Measurements from ENCODE around the gene HOXA10.

Gene HOXA10

DNA sequence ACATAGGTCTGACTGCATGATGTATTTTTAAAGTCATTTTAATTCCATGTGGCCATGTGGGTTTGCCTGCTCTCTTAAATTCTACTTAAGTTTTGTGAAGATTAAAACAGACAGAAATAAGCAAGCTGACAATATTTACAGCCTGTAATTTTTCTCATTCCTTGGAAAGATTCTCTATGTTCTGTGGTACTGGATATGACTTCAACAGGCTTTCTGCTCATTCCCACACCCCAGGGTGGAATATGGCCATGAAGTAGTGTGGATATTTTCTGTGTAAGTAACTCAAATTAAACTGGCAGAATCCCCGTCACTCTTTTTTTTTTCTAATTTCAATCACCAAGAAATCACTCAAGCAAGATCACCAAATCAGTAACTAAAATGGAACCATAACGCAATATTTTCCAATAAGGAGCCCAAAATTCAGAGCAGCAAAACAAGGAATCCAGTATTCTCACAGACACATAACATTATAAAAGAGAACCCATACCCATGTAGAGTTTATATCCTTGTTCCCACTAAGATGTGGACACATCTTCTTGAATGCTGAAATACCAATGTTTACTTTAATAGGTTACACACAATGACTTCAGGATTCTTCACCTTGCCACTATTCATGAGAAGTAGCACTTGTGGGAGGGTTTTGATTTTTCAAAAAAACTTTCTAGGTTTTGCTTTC lies 36.3 kb downstream of the HOXA10 start:
- Histone ChIP-seq H3K36me3 (ENCODE audit: control insufficient read depth, insufficient read depth, low read length) (no peaks in the 10 kb centered on the region), H3K4me1 (no peaks in the 10 kb centered on the region), H3K9ac (no peak overlapping the region), H3K79me2 (no peaks in the 10 kb centered on the region), H2AFZ (no peak overlapping the region), H3K27me3 (ENCODE audit: control insufficient read depth, insufficient read depth, low read length) (no peaks in the 10 kb centered on the region), H3K4me2 (ENCODE audit: low read length) (no peak overlapping the region), H3K9me3 (ENCODE audit: control insufficient read depth, low read length) (no peaks in the 10 kb centered on the region), H3K27ac (no peak overlapping the region), H3K4me3 (ENCODE audit: low read depth, low read length) (no peak overlapping the region)
- TF ChIP-seq, protein P1, sequence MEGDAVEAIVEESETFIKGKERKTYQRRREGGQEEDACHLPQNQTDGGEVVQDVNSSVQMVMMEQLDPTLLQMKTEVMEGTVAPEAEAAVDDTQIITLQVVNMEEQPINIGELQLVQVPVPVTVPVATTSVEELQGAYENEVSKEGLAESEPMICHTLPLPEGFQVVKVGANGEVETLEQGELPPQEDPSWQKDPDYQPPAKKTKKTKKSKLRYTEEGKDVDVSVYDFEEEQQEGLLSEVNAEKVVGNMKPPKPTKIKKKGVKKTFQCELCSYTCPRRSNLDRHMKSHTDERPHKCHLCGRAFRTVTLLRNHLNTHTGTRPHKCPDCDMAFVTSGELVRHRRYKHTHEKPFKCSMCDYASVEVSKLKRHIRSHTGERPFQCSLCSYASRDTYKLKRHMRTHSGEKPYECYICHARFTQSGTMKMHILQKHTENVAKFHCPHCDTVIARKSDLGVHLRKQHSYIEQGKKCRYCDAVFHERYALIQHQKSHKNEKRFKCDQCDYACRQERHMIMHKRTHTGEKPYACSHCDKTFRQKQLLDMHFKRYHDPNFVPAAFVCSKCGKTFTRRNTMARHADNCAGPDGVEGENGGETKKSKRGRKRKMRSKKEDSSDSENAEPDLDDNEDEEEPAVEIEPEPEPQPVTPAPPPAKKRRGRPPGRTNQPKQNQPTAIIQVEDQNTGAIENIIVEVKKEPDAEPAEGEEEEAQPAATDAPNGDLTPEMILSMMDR (IDR thresholded peaks at IDR 0.05): no peak

GRCh38 chr7:27134392-27134791 lies 39.7 kb downstream of the HOXA10 start:
- H3K36me3 ChIP-seq (ENCODE audit: control insufficient read depth, insufficient read depth, low read length): no peaks in the 10 kb centered on the region
- H3K4me1 ChIP-seq: no peaks in the 10 kb centered on the region
- no peak overlapping the region for H2AFZ ChIP-seq
- TF ChIP-seq, protein P1 (IDR thresholded peaks at IDR 0.05): no peak
- no peak overlapping the region for H3K4me2 ChIP-seq (ENCODE audit: low read length)
- no peaks in the 10 kb centered on the region for H3K9me3 ChIP-seq (ENCODE audit: control insufficient read depth, low read length)
- H3K4me3 ChIP-seq (ENCODE audit: low read depth, low read length): no peak overlapping the region
- no peak overlapping the region for H3K9ac ChIP-seq
- H3K79me2 ChIP-seq: no peaks in the 10 kb centered on the region
- no peaks in the 10 kb centered on the region for H3K27me3 ChIP-seq (ENCODE audit: control insufficient read depth, insufficient read depth, low read length)
- H3K27ac ChIP-seq: no peak overlapping the region

GRCh38 chr7:27133409-27134231 lies 40.5 kb downstream of the HOXA10 start:
- Histone ChIP-seq H3K4me3 (ENCODE audit: low read depth, low read length) (no peak overlapping the region), H3K4me1 (no peaks in the 10 kb centered on the region), H3K4me2 (ENCODE audit: low read length) (no peak overlapping the region), H3K9ac (no peak overlapping the region), H3K27ac (no peak overlapping the region), H2AFZ (no peak overlapping the region), H3K9me3 (ENCODE audit: control insufficient read depth, low read length) (no peaks in the 10 kb centered on the region), H3K27me3 (ENCODE audit: control insufficient read depth, insufficient read depth, low read length) (no peaks in the 10 kb centered on the region), H3K79me2 (no peaks in the 10 kb centered on the region), H3K36me3 (ENCODE audit: control insufficient read depth, insufficient read depth, low read length) (no peaks in the 10 kb centered on the region)
- TF ChIP-seq, protein P1 (IDR thresholded peaks at IDR 0.05): no peak

GRCh38 chr7:27132978-27133377 lies 41.1 kb downstream of the HOXA10 start:
- no peaks in the 10 kb centered on the region for H3K36me3 ChIP-seq (ENCODE audit: control insufficient read depth, insufficient read depth, low read length)
- H3K9me3 ChIP-seq (ENCODE audit: control insufficient read depth, low read length): no peaks in the 10 kb centered on the region
- H3K4me1 ChIP-seq: no peaks in the 10 kb centered on the region
- H3K79me2 ChIP-seq: no peaks in the 10 kb centered on the region
- H3K27ac ChIP-seq: no peak overlapping the region
- H3K4me3 ChIP-seq (ENCODE audit: low read depth, low read length): no peak overlapping the region
- H3K9ac ChIP-seq: no peak overlapping the region
- no peak overlapping the region for H2AFZ ChIP-seq
- no peaks in the 10 kb centered on the region for H3K27me3 ChIP-seq (ENCODE audit: control insufficient read depth, insufficient read depth, low read length)
- TF ChIP-seq, protein P1 (IDR thresholded peaks at IDR 0.05): no peak
- no peak overlapping the region for H3K4me2 ChIP-seq (ENCODE audit: low read length)

All from parathyroid adenoma (tissue), 2 donors.